NCI-H2171 (cell line): Measurements from ENCODE around the gene DBI.
"Not testable (repeated sequence)": the region's sequence is repeated elsewhere in the genome, so short reads cannot be mapped to it uniquely, and the experiment has no call there.

Experiments
- DNase-seq: peaks from one replicate; lab custom pipeline; 2025; lab: John Stamatoyannopoulos, UW

The DBI gene

GRCh38 chr2:119402106-119402505 lies 35.3 kb downstream of the DBI start:
- DNase-seq: no peak

- DNase-seq: no peak
Measured at GRCh38 chr2:119402645-119403560, 36.1 kb downstream of the DBI start.

GRCh38 chr2:119403618-119404017 lies 36.8 kb downstream of the DBI start:
- DNase-seq: not testable (repeated sequence)

GRCh38 chr2:119405151-119405550 lies 38.4 kb downstream of the DBI start:
- DNase-seq: no peak

- DNase-seq: peak; percentile 41
Measured at GRCh38 chr2:119407430-119408220, 40.8 kb downstream of the DBI start.

GRCh38 chr2:119408221-119408619 lies 41.4 kb downstream of the DBI start:
- DNase-seq: no peak

- no peak for DNase-seq
Measured at GRCh38 chr2:119409506-119409905, 42.7 kb downstream of the DBI start.

GRCh38 chr2:119414894-119415293 lies 48.1 kb downstream of the DBI start:
- DNase-seq: no peak

GRCh38 chr2:119415630-119416029 lies 48.9 kb downstream of the DBI start:
- DNase-seq: no peak

GRCh38 chr2:119416299-119416923 lies 49.6 kb downstream of the DBI start:
- no peak for DNase-seq

GRCh38 chr2:119417908-119418307 lies 51.1 kb downstream of the DBI start:
- DNase-seq: no peak

GRCh38 chr2:119419065-119419464 lies 52.3 kb downstream of the DBI start:
- DNase-seq: no peak

GRCh38 chr2:119419803-119420508 lies 53.2 kb downstream of the DBI start:
- no peak for DNase-seq

- DNase-seq: no peak
Measured at GRCh38 chr2:119421304-119421703, 54.5 kb downstream of the DBI start.

GRCh38 chr2:119421741-119422140 lies 55.0 kb downstream of the DBI start:
- DNase-seq: no peak
